HEK293 (cell line): ENCODE data around the gene ALPG.
"Not testable (repeated sequence)": the region's sequence is repeated elsewhere in the genome, so short reads cannot be mapped to it uniquely, and the experiment has no call there.

Experiments
- CTCF ChIP-seq: fragments of 450-650 bp; formaldehyde crosslinking; IDR thresholded peaks from 2 replicates; pipeline ENCODE4 v1.5.1; 2016; ENCODE audit warnings: missing biosample characterization, missing genetic modification characterization
- MYNN ChIP-seq: fragments of 450-650 bp; formaldehyde crosslinking; IDR thresholded peaks from 2 replicates; pipeline ENCODE4 v1.5.1; 2016; ENCODE audit warnings: missing biosample characterization, missing genetic modification characterization, borderline replicate concordance
- REST ChIP-seq: fragments of 450-650 bp; formaldehyde crosslinking; IDR thresholded peaks from 2 replicates; pipeline ENCODE4 v1.5.1; 2016; ENCODE audit warnings: missing biosample characterization, missing genetic modification characterization
- ZEB2 ChIP-seq: fragments of 450-650 bp; formaldehyde crosslinking; IDR thresholded peaks from 2 replicates; pipeline ENCODE4 v1.5.1; 2016; ENCODE audit warnings: missing biosample characterization, missing genetic modification characterization
- ZNF146 ChIP-seq: fragments of 450-650 bp; formaldehyde crosslinking; IDR thresholded peaks from 2 replicates; pipeline ENCODE4 v1.5.1; 2016; ENCODE audit warnings: missing biosample characterization, missing genetic modification characterization
- ZNF274 ChIP-seq, 2 experiments: fragments of 200-500 bp in 1 of 2; fragments of 450-650 bp in 1 of 2; sonication (Bioruptor generic) in 1 of 2; formaldehyde crosslinking in 1 of 2; IDR thresholded peaks; 2 replicates each; pipeline versions ENCODE4 v1.5.1 to v1.6.1; 2014 to 2016; ENCODE audit warnings: borderline replicate concordance in 1 of 2, inconsistent platforms in 1 of 2, low read length in 1 of 2, missing biosample characterization in 1 of 2, missing genetic modification characterization in 1 of 2
- ZNF302 ChIP-seq: fragments of 450-650 bp; formaldehyde crosslinking; IDR thresholded peaks from 2 replicates; pipeline ENCODE4 v1.5.1; 2016; ENCODE audit warnings: missing biosample characterization, missing genetic modification characterization, low read depth
- ZNF324 ChIP-seq: fragments of 450-650 bp; formaldehyde crosslinking; IDR thresholded peaks from 2 replicates; pipeline ENCODE4 v1.5.1; 2016; ENCODE audit warnings: missing biosample characterization, missing genetic modification characterization
- ZNF514 ChIP-seq: fragments of 450-650 bp; formaldehyde crosslinking; IDR thresholded peaks from 2 replicates; pipeline ENCODE4 v1.5.1; 2016; ENCODE audit warnings: missing biosample characterization, missing genetic modification characterization
- ZNF596 ChIP-seq: fragments of 450-650 bp; IDR thresholded peaks from 2 replicates; pipeline ENCODE4 v1.5.0; 2018; ENCODE audit warnings: missing biosample characterization, mild to moderate bottlenecking, missing genetic modification characterization, moderate library complexity
- ZNF639 ChIP-seq: fragments of 450-650 bp; formaldehyde crosslinking; IDR thresholded peaks from 2 replicates; pipeline ENCODE4 v1.5.1; 2016; ENCODE audit warnings: missing biosample characterization, missing genetic modification characterization
- ZNF785 ChIP-seq: fragments of 450-650 bp; formaldehyde crosslinking; IDR thresholded peaks from 2 replicates; pipeline ENCODE4 v1.5.1; 2016; ENCODE audit warnings: missing biosample characterization, missing genetic modification characterization

GRCh38 chr2:232408269-232408668 lies 1.6 kb downstream of the ALPG start:
- TF ChIP-seq ZEB2 (tag by site-specific recombination); CTCF (tag by site-specific recombination); MYNN (tag by site-specific recombination); ZNF596; REST (tag by site-specific recombination); ZNF146 (tag by site-specific recombination); ZNF514 (tag by site-specific recombination); ZNF785; ZNF274 (IDR thresholded peaks at IDR 0.05; ENCODE audit: low read length); ZNF274 (tag by site-specific recombination; IDR thresholded peaks at IDR 0.05; ENCODE audit: borderline replicate concordance); ZNF324 (tag by site-specific recombination); ZNF302 (tag by site-specific recombination); ZNF639 (tag by site-specific recombination): not testable (repeated sequence)
